Erythroblast (primary cell): Measurements from ENCODE around the gene CASQ2.
A peak's percentile ranks its signal among the peaks of the same experiment; 100 is the strongest.

Source experiments
- DNase-seq, 2 experiments: peaks; one replicate each; lab custom pipeline; 2025; lab: John Stamatoyannopoulos, UW
- GATA1 ChIP-seq: IDR thresholded peaks from 2 replicates; pipeline ENCODE4 v1.6.1; 2011; ENCODE audit warnings: low read depth, mild to moderate bottlenecking, control low read depth, low read length, moderate library complexity
- POLR2A ChIP-seq: IDR thresholded peaks from 2 replicates; pipeline ENCODE4 v1.6.1; 2011; ENCODE audit warnings: mild to moderate bottlenecking, low read length

CASQ2 gene

DNA sequence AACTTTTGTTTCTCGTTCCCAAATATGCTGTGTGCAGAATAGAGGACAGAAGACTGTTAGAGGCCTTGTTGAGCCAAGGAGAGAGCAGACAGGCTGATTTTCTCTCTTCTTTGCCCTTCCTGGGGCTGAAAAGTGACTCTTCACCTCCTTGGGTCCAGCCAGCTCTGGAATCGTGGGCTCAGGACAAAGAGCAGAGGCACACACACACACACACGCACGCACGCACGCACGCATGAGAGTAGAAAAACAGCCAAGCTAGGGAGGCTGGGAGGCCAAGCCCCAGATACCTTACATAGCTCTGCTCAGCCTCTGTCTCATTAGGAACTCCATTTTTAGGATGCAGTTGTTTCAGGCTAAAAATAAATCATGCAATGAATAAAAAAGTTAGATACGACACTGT is at the start of gene CASQ2:
Gene CASQ2, minus strand, starts transcription at position 166 of the 400 bp plus-strand sequence. CDS start 173 bp downstream, outside the sequence.
- TF ChIP-seq GATA1 (no peak), POLR2A (no peak)
- no peak for DNase-seq

DNA sequence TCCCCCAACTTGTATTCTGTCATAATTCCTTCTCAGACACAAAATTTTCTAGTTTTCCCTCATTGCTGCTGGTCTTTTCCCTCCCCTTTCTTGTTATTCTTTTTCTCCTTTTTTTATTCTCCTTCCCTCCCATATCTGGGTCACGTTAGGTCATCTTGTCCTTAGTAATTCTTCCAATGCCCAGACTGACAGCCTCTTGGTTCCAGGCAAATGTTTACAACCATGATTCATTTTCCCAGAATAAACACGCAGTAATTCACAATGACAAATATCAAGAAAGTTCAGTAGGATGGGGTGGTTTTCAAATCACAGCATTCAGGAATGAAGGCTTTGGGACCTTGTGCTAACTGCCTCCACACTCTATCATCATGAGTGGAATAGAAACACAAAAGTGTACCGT is 47.2 kb upstream of the CASQ2 start:
- TF ChIP-seq POLR2A (no peak), GATA1 (no peak)

DNA sequence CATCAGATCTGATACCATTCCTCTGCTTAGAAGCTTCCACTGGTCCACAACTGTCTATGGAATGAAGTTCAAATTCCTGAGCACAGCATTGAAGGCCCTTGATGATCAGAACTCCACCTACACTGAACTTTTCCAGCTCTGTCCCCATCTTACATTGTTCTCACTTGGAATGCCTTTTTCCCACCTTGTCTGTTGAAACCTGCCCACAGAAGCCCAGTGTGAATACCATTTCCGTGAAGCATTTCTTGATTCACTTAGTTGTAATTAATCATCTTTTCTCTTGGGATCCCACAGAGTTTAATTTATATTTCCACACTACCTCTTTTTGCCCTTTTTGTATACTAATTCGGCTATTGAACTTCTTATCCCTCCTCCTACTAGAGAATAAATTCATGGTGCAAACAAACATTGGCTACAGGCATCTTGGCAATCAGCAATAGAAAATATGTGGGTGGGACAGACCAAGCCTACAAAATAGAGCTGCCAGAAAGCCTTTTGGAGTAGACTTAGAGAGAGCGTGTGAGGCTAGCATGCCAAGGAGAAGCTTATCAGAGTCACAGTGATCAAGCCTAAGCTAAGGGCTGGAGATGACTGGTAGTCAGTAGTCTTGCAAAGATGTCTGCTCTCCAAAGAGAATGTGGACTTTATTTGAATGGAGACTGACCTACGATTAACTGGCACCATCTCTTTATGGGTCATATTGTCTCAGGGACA is 46.3 kb upstream of the CASQ2 start:
- no peak for TF ChIP-seq POLR2A
- no peak for TF ChIP-seq GATA1
- no peak for DNase-seq

More for the DNA sequence above, 47.2 kb upstream of the CASQ2 start:
- DNase-seq, result no peak

DNA sequence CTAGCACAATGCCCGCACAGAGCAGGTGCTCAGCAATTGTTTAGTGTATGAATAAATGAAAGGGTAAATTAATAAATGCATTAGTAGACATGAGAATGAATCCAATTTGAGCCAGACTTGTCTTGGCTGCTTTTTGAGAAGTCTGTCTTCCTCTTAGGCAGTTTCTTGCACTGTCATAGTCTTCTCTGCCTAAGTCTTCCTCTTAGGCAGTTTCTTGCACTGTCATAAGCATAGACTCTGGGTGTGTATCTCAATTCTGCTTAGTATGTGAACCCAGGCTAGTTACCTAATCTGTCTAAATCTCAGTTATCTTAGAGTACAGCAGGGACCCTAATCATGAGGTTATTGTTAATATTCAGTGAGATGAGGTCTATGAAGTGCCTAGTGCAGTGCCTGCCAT is 45.2 kb upstream of the CASQ2 start:
- peak in 1 of 2 experiments; percentile 8 for DNase-seq
- no peak for TF ChIP-seq POLR2A
- TF ChIP-seq GATA1, result no peak

DNA sequence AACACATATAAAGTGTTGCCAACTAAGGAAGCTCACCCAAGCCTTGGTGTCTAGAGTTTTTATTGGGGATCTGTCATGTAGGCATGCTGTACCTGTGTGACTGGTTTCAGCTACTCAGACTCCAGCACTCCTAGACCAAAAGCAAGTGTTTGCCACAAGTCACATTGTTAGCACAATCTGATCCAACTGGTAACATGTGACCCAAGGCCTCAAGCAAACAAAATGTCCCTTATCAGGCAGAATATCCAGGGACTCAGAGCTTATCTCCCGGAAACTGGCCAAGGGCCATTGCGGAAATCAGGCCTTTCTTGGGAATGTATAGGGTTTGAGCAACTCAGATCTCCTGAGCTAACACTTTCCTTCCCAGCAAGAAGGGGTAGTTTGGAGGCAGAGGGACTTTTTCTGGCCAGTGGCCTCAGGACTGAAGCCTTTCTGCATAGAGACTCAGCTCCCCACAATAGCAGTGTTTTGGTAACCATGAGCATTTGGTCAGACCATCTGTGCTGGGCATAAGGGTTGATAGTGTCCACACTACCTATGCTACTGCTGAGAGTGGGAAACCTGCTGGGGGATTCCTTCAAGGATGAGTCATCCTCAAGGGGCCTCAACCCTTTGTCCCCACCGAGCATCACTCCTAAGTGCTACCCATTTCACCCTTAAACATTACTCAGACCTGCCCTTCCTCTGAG is 42.8 kb upstream of the CASQ2 start:
- TF ChIP-seq GATA1 (no peak), POLR2A (no peak)
- DNase-seq, result no peak

DNA sequence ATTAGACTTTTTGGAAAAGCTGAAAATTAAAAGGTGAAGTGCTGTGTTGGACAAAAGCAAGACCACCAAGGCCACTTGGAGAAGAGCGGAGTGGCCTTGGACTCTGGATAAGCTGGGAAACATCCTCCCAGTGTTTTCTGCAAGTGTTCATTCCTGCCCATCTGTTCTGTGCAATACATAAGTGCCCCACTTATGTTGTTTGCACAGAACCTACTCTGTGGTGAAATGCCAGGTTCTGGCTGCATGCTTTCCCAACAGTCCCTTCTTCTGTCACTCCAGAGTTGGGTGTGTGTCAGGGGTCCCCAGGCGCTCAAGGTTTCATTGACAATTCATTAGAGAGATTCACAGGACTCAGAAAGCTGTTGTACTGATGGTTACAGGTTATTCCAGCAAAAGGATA is 42.1 kb upstream of the CASQ2 start:
- DNase-seq, result no peak
- no peak for TF ChIP-seq GATA1
- TF ChIP-seq POLR2A, result no peak

DNA sequence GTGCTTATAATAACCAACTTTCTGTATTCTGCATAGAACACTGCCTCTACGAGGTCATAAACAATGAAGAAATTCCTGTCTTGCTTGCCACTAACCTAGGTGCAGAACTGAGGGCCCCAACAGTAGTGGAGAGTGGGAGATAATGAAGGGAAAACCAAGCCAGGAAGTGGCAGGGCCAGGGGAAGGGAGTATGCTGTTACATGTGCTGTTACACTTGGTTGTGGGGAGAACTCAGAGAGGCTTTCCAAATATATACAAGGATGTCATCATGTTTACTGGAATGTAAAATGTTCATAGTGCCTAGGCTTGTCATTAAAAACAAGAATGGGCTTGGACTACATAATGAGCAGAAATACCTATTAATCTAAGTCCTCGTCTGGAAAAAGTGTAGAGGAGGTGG is 41.3 kb upstream of the CASQ2 start:
- DNase-seq, result no peak
- TF ChIP-seq GATA1 (no peak), POLR2A (no peak)

DNA sequence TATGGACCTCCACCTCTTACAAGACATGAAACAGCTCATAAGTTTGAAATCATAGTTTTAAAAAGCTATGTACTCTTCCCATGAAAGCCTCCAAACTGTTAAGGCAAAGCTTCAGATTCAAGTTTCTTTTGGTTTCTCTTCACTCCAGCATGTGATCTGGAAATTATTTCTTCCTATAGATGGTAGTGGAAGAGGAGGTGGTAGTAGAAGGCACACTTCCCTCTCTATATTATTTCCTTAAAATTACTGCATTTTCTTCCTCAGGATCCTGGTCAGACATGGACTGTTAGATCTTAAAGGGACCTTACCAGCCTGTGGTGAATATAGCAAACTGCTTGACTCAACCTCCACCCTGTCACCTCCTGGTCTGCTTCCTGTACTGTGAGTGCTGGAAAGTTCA is 40.6 kb upstream of the CASQ2 start:
- no peak for DNase-seq
- TF ChIP-seq GATA1 (no peak), POLR2A (no peak)

DNA sequence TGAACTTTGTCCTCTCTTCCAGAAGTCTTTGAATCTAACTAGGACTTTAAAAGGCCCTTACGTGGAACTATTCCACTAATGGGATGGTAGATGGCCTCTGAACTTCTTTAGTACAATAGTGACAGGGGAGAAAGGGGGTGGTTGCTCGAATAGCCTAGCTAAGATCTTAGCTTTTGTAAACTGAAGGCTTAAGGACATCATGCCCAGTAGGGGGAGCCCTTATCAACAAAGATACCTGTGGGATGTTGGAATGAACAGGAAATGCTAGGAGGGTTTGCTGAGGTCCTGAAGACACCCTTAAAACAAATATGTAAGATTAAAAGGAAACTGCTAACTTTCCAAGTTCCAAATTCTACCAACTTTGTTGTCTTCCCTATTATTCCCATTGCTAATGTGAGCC is 39.2 kb upstream of the CASQ2 start:
- peak; percentile 49 to 74 for DNase-seq
- TF ChIP-seq GATA1 (no peak), POLR2A (no peak)

DNA sequence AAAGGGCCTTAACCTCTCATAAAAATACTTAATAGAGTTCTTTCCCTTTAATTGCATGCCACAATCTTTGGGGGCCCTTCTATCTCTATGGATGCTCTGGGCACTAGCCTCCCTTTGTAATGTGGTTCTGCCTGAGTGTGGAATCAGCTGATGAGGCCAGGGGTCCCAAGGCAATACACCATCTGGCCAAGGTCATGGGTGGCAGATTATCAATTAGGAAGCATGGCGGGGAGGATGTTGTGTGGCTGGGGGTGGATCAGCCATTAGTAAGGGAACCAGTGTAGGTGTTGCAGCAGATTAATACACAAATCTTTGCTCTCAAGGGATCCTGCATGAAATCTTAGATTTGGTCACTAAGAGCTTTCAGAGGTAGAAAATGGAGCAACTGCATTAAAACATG is 37.1 kb upstream of the CASQ2 start:
- TF ChIP-seq GATA1 (no peak), POLR2A (no peak)
- DNase-seq, result no peak

DNA sequence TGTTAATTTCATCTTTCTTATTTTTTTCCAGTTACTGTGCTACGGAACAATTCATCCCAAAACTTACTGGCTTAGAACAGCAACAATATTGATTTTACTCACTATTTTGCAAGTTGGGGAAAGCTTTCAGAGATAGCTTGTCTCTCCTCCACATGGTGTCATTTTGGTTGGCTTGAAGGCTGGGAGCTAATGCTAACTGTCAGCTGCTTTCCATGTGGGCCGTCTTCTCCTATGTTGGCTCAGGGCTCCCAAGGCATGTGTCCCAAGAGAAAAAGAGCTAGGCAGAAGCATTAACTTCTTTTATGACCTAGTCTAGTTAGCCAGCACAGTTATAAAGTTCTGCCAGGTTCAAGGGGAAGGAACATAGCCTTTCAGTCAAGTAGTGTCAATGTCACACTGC is 33.9 kb upstream of the CASQ2 start:
- no peak for DNase-seq

DNA sequence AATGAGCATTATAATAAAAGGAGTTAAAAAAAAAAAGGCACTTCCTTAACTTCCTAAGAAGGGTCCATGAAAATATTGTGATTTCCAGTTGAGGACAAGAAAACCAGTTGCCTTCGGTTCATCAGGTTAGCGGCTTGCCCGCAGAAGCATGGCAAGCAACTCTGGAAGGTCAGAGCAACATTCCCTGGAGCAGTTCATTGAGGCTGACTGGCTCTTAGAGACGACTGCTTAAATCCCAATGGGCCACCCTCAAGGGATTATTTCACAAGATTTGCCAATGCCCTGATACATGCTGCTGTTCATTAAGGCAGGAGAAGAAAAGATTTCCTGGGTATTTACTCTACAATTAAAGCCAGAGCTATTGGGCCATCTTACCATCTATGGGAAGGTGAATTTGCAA is 29.0 kb upstream of the CASQ2 start:
- DNase-seq, result no peak

More for the DNA sequence above, 33.9 kb upstream of the CASQ2 start:
- TF ChIP-seq POLR2A (no peak), GATA1 (no peak)

DNA sequence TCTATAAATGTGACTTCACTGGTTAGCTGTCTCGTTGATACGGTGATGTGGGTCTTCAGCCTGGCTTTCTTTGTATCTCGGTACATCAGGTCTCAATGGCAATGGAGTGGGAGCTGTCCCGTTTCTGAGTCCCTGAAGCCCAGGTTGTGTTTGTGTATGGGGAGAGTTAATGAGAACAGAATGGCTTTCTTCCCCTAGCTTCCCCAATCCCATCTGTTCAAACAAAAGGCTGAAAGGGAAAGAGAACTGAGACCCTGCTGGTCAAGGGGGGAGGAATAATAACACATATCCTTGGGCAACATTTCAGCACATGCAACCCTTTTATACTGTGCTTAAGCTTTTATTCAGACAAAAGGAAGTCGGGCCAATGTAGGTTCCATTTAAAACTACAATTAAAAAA is 28.4 kb upstream of the CASQ2 start:
- DNase-seq, result no peak
- TF ChIP-seq GATA1, result no peak

More for the DNA sequence above, 29.0 kb upstream of the CASQ2 start:
- TF ChIP-seq GATA1, result no peak
- no peak for TF ChIP-seq POLR2A

DNA sequence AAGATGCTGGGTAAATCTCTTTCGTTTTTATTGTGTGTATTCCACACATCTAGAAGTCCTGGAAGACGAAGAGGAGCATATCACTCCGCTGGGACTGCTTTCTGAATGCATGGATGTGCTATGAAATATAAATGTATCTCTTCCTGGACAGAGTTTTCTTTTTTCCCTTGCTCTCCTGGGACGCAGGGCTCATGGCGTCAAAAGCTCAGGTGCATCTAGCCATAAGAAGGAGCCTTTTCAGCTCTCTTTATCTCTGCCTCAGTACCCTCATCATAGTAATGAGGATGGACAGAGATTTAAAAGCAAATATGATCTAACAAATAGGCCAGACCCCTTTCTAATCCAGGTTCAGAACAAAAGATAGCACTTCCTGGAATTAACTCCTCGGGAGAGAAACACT is 27.5 kb upstream of the CASQ2 start:
- TF ChIP-seq POLR2A (no peak), GATA1 (no peak)
- DNase-seq, result no peak
